Endothelial cell of umbilical vein (primary cell): ENCODE results near the gene MEF2D. TPM values are rescaled to one million over a fixed set of nuclear protein-coding genes. Genes with fewer than 3 reads are reported as not detected.

ENCODE experiments used
- BruUV-seq: library from RNA; stranded (reverse); fragments of 400-500 nt; replicated peaks from 2 replicates; lab custom pipeline; 2021; lab: Mats Ljungman, UMichigan
- CTCF ChIA-PET: fragments of 300-600, 350-600 bp; sonication (Branson Sonifier 250); formaldehyde crosslinking; loops from one replicate; lab custom pipeline; 2021; ENCODE audit warnings: antibody characterized with exemption, inconsistent platforms; lab: Charles Lee
- POLR2A ChIA-PET: fragments of 300-600, 350-600 bp; sonication (Branson Sonifier 250); formaldehyde crosslinking; loops from one replicate; lab custom pipeline; 2021; ENCODE audit warnings: antibody characterized with exemption, inconsistent platforms; lab: Charles Lee
- DNase-seq: peaks from one replicate; pipeline ENCODE4 v3.0.0-alpha.2; 2011; ENCODE audit warnings: low read depth, low spot score
- FAIRE-seq: peaks from 2 replicates; lab custom pipeline; 2011; peaks lifted over from hg19 to GRCh38; lab: Jason Lieb, UNC
- H2AFZ ChIP-seq: 2 replicates; pipeline ENCODE4 v1.6.0; 2012; ENCODE audit warnings: low read depth, low read length, control low read depth, inconsistent platforms
- H3K27ac ChIP-seq: 2 replicates; pipeline ENCODE4 v1.5.1; 2011; ENCODE audit warnings: low read depth, mild to moderate bottlenecking, control low read depth, low read length, moderate library complexity; ENCODE audit not compliant: insufficient read depth
- H3K27me3 ChIP-seq, 2 experiments: 2 replicates each; pipeline versions ENCODE4 v1.6.0 to v1.6.1; 2011; ENCODE audit warnings: low read length in 2 of 2, mixed read lengths in 1 of 2; ENCODE audit not compliant: control insufficient read depth in 2 of 2, insufficient read depth in 2 of 2
- H3K36me3 ChIP-seq, 2 experiments: 2 replicates in 1 of 2; 3 replicates in 1 of 2; pipeline ENCODE4 v1.5.1; 2011; ENCODE audit warnings: low read length in 2 of 2, mild to moderate bottlenecking in 1 of 2, moderate library complexity in 1 of 2; ENCODE audit not compliant: control insufficient read depth in 2 of 2, insufficient read depth in 2 of 2; ENCODE audit errors: extremely low read depth in 1 of 2
- H3K4me1 ChIP-seq: 3 replicates; pipeline ENCODE4 v1.5.1; 2011; ENCODE audit warnings: mild to moderate bottlenecking, low read length; ENCODE audit not compliant: control insufficient read depth, insufficient read depth; ENCODE audit errors: extremely low read depth
- H3K4me2 ChIP-seq: 2 replicates; pipeline ENCODE4 v1.6.1; 2011; ENCODE audit warnings: low read length, control low read depth, mixed read lengths; ENCODE audit not compliant: insufficient read depth
- H3K4me3 ChIP-seq, 3 experiments: fragments of 200-600 bp in 1 of 3; sonication (generic), shearing (Covaris generic) in 1 of 3; replicated peaks in 1 of 3; 2 replicates each; pipeline ENCODE4 v1.5.1; 2011 to 2016; ENCODE audit warnings: control low read depth in 3 of 3, low read length in 3 of 3, mild to moderate bottlenecking in 2 of 3, inconsistent platforms in 1 of 3, low read depth in 1 of 3, moderate library complexity in 1 of 3; ENCODE audit not compliant: insufficient read depth in 1 of 3
- H3K79me2 ChIP-seq: 2 replicates; pipeline ENCODE4 v1.6.0; 2012; ENCODE audit warnings: low read length, inconsistent platforms; ENCODE audit not compliant: control insufficient read depth, insufficient read depth
- H3K9ac ChIP-seq: replicated peaks from 2 replicates; pipeline ENCODE3; 2011; ENCODE audit warnings: low read length, control low read depth; ENCODE audit not compliant: insufficient read depth; ENCODE audit errors: extremely low read depth
- H3K9me1 ChIP-seq: replicated peaks from 3 replicates; pipeline ENCODE4 v1.6.0; 2011; ENCODE audit warnings: mild to moderate bottlenecking, low read length; ENCODE audit not compliant: control insufficient read depth, insufficient read depth; ENCODE audit errors: extremely low read depth
- H3K9me3 ChIP-seq: replicated peaks from 2 replicates; pipeline ENCODE4 v1.5.1; 2012; ENCODE audit warnings: low read length, inconsistent platforms; ENCODE audit not compliant: control insufficient read depth, insufficient read depth
- H4K20me1 ChIP-seq: replicated peaks from 2 replicates; pipeline ENCODE3; 2011; ENCODE audit warnings: mild to moderate bottlenecking, low read length; ENCODE audit not compliant: control insufficient read depth, insufficient read depth; ENCODE audit errors: extremely low read depth
- EZH2 ChIP-seq: IDR thresholded peaks from 2 replicates; pipeline ENCODE4 v1.6.1; 2012; ENCODE audit warnings: borderline replicate concordance, low read depth, mild to moderate bottlenecking, moderate library complexity, low read length, inconsistent platforms; ENCODE audit not compliant: severe bottlenecking
- FOS ChIP-seq: IDR thresholded peaks from 2 replicates; pipeline ENCODE4 v1.6.1; 2011; ENCODE audit warnings: mild to moderate bottlenecking, low read length, moderate library complexity, borderline replicate concordance; ENCODE audit not compliant: insufficient read depth
- GATA2 ChIP-seq: IDR thresholded peaks from 2 replicates; pipeline ENCODE4 v1.7.0; 2011; ENCODE audit warnings: low read depth, mild to moderate bottlenecking, moderate library complexity, mixed read lengths, low read length; ENCODE audit not compliant: insufficient read length, insufficient read depth
- JUN ChIP-seq: IDR thresholded peaks from 2 replicates; pipeline ENCODE4 v1.6.1; 2011; ENCODE audit warnings: borderline replicate concordance, low read depth; ENCODE audit not compliant: insufficient read length, insufficient read depth
- MYC ChIP-seq: IDR thresholded peaks from one replicate; pipeline ENCODE4 v1.6.1; 2011; ENCODE audit warnings: mild to moderate bottlenecking, low read depth, low read length
- POLR2A ChIP-seq: IDR thresholded peaks from 2 replicates; pipeline ENCODE4 v1.6.1; 2012; ENCODE audit warnings: low read depth, mild to moderate bottlenecking, control low read depth, low read length
- POLR2AphosphoS5 ChIP-seq: IDR thresholded peaks from 2 replicates; pipeline ENCODE4 v1.6.1; 2012; ENCODE audit warnings: low read depth, mild to moderate bottlenecking, control low read depth, low read length, moderate library complexity; ENCODE audit not compliant: insufficient read depth
- dilution Hi-C: fragments of 300-500 bp; cut with MboI; formaldehyde crosslinking; loops from one replicate; pipeline ENCODE4 v1.15.0; 2019; ENCODE audit warnings: low sequenced_read_pairs; ENCODE audit not compliant: extremely low pct_ligation_motif_present
- intact Hi-C: fragments of 100-400 bp; cut with micrococcal nuclease; formaldehyde crosslinking; loops from one replicate; pipeline ENCODE4 v1.10.0; 2022
- polyA plus RNA-seq, 4 experiments: library from polyadenylated mRNA; depleted of rRNA in 3 of 4; stranded (reverse) in 3 of 4; unstranded in 1 of 4; fragments of >200 nt; gene quantifications; 2 replicates each; pipeline versions ENCODE4 v1.2.1 to v1.2.3, GENCODE V29; 2011 to 2012; ENCODE audit warnings: missing spikeins in 1 of 4
- total RNA-seq: library from RNA; stranded (reverse); gene quantifications from 2 replicates; pipeline ENCODE4 v1.2.3, GENCODE V29; 2021
- TF ChIP-seq, protein P1 (sequence below): IDR thresholded peaks from 2 replicates; pipeline ENCODE4 v1.6.1; 2011; ENCODE audit not compliant: insufficient read depth, insufficient read length
- TF ChIP-seq, protein P2 (sequence below), 2 donors: IDR thresholded peaks; 1 replicate in 1 of 2; 2 replicates in 1 of 2; pipeline ENCODE4 v1.5.1; 2011; ENCODE audit warnings: low read length in 2 of 2, mild to moderate bottlenecking in 2 of 2, moderate library complexity in 2 of 2, control low read depth in 1 of 2, inconsistent platforms in 1 of 2, low read depth in 1 of 2; ENCODE audit not compliant: insufficient read depth in 1 of 2; ENCODE audit errors: extremely low read depth in 1 of 2

Gene MEF2D
- total and polyA plus RNA-seq, 2 donors (not counting 3 experiments of a cell fraction or from before 2014, with no cell fraction given), result 45.4 to 52.2 TPM

DNA sequence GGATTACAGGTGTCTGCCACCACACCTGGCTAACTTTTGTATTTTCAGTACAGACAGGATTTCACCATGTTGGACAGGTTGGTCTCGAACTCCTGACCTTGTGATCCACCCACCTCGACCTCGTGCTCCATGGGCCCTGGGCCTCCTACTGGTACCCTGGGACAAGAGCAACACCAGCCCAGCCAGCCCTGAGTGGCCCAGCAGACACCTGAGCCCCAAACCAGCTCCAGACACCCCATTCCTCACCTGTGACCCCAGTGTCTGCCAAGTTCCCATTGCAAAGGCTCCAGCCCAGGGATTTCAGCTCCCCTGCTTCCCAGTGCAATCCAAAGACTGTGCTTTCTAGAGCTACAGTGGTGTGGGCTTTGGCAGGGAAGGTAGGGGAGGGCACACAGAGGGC lies 14.6 kb downstream of the MEF2D start:
- Histone ChIP-seq H3K27me3 (no peaks in the 10 kb centered on the region), H3K79me2 (peaks cover 70% of the 10 kb centered on the region), H3K4me1 (peaks cover 12% of the 10 kb centered on the region), H3K9me1 (no peaks in the 10 kb centered on the region), H3K36me3 (peaks cover 4 to 18% of the 10 kb centered on the region in 2 experiments), H3K27ac (no peak overlapping the region), H2AFZ (no peak overlapping the region), H3K4me2 (no peak overlapping the region), H3K4me3 (no peak overlapping the region), H3K9ac (no peak overlapping the region), H4K20me1 (peaks cover 3% of the 10 kb centered on the region), H3K9me3 (no peaks in the 10 kb centered on the region)
- FAIRE-seq (no peak), DNase-seq (no peak)
- intact Hi-C loops, result no loop called here
- POLR2A ChIA-PET, result no interaction called here
- dilution Hi-C loops, result no loop called here
- BruUV-seq, result no TSS peak
- CTCF ChIA-PET, result interaction anchor here (1.3 to 2.7 kb wide), 2 partner anchors 15 to 100 kb away, joined by 3 to 16 read pairs; partner anchors contain the start of gene MEF2D
- TF ChIP-seq, protein P1, sequence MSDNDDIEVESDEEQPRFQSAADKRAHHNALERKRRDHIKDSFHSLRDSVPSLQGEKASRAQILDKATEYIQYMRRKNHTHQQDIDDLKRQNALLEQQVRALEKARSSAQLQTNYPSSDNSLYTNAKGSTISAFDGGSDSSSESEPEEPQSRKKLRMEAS, result no peak
- TF ChIP-seq MYC (no peak), EZH2 (no peak), POLR2A (no peak), FOS (no peak), JUN (no peak), GATA2 (no peak), POLR2AphosphoS5 (no peak)
- TF ChIP-seq, protein P2, sequence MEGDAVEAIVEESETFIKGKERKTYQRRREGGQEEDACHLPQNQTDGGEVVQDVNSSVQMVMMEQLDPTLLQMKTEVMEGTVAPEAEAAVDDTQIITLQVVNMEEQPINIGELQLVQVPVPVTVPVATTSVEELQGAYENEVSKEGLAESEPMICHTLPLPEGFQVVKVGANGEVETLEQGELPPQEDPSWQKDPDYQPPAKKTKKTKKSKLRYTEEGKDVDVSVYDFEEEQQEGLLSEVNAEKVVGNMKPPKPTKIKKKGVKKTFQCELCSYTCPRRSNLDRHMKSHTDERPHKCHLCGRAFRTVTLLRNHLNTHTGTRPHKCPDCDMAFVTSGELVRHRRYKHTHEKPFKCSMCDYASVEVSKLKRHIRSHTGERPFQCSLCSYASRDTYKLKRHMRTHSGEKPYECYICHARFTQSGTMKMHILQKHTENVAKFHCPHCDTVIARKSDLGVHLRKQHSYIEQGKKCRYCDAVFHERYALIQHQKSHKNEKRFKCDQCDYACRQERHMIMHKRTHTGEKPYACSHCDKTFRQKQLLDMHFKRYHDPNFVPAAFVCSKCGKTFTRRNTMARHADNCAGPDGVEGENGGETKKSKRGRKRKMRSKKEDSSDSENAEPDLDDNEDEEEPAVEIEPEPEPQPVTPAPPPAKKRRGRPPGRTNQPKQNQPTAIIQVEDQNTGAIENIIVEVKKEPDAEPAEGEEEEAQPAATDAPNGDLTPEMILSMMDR (IDR thresholded peaks at IDR 0.05; ENCODE audit: extremely low read depth in 1 of 2, insufficient read depth in 1 of 2, low read depth in 1 of 2, low read length in 2 of 2), result no peak
